ENCODE measurements around the gene GREB1. TPM values are rescaled to one million over a fixed set of nuclear protein-coding genes. Genes with fewer than 3 reads are reported as not detected.

The GREB1 gene
- polyA plus RNA-seq, 5 donors = 10.0 to 18.5 (median 13.2) TPM

DNA sequence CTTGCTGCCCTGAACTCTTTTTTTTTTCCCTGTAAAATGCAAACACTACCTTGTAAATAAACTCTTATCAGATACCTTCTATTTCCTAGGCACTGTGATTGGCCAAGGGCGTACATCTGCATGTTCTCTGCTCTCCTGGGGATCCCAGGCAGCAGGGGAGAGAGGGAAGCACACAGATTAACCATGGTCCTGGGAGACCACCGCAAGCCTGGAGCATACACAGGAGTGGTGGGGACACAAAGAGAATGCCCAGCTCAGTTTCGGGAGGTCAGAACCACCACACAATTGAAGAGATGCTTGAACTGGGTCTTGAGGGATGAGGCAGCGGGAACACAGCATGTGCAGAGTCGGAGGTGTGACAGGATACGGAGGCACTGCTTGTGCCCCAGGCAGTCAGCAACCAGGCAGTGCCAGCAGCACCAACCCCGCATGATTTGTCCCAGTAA, 2.1 kb downstream of the GREB1 start:
- DNase-seq = no peak

DNA sequence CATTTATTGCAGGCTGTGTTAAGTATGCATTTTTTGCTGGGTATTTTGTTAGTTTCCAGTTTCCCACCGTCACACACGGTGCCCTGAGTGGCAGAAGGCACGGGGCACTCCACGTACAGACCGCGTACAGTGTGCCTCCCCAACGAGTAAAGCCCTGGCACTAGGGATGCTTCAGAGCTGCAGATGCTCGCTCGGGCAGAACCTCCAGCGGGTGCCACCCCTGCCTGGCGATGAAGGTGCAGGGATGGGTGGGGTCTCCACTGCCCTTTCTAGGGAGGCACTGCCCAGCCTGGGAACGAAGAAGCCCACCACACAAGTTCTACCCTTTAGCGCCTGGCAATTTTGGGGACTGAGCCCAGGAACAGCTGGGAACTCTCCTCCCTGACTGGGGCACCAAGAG, 4.1 kb downstream of the GREB1 start:
- DNase-seq = no peak

DNA sequence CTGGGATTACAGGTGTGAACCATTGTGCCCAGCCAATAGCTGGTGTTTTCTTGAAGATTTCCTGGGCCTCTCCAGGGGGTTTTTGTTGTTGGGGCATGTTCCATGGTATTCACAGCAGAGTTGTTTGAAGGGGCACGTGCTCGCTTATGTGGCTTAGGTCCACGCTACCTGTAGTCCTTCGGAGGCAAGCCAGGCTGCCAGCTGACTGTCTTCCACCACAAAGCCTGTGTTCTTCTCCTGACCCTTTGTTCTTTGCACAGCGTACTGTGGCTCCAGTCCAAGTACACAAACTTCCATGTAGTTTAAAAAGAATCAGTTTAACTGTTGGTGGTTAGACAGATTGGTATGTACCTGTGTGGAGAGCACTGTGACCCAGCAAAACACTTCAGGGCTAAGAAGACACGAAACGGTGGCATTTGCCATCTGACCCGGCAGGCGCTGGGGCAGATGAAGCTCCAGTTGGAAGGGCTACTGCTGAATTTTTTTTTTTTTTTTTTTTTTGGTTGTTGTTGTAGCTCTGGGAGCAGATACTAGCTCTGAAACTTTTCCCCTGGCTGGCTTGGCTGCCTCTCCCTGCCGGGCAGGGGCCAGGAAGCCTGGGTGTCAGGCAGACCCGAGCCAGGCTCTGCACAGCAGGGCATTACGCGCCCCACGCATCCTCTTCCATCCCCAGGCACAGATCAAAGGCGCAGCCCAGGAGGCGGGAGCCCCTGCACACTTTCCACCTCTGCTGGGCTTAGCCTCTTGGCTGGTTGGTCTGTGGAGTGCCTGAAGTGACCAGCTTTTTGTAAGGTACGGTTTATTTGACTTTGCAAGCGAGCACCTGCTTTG, 5.7 kb downstream of the GREB1 start:
- DNase-seq = no peak

GRCh38 chr2:11540148-11540995, 6.5 kb downstream of the GREB1 start:
- DNase-seq = no peak

GRCh38 chr2:11540996-11541692, 7.3 kb downstream of the GREB1 start:
- DNase-seq = no peak

DNA sequence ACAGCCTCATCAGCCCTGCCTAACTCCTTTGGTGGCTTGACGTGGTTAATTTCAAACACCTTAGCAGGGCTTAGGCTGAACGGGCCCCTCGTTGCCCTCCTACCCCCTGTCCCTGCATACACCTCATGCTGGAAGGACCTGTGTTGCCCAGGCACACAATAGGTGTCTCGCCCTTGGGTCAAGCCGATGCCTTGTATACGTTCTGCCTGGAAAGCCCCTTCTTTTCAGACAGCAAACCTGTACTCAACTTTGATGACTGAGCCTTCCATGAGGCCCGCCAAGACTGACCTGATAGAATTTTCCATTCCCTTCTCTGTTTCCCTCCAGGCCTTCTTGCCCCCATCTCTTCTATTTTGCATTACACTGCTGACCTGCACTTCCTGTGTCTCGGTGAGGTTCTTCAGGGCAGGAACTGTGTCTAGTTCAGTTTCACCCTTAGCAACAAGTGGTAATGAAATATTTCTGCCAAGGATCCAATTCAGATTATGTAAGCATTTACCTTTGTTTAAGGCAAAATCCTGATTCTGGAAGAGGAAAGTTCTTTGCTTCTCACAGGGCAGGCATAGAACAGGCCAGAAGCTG, 7.9 kb downstream of the GREB1 start:
- DNase-seq = no peak

- DNase-seq = no peak
These were observed 8.5 kb downstream of the GREB1 start for GRCh38 chr2:11542275-11542819.

GRCh38 chr2:11543337-11544216, 9.7 kb downstream of the GREB1 start:
- no peak for DNase-seq

- no peak for DNase-seq
These were observed 12.2 kb downstream of the GREB1 start for GRCh38 chr2:11546072-11546471.

- no peak for DNase-seq
These were observed 14.2 kb downstream of the GREB1 start for GRCh38 chr2:11547912-11548497.

GRCh38 chr2:11550302-11550701, 16.5 kb downstream of the GREB1 start:
- no peak for DNase-seq

GRCh38 chr2:11550901-11551568, 17.2 kb downstream of the GREB1 start:
- DNase-seq = no peak

GRCh38 chr2:11551569-11552259, 17.9 kb downstream of the GREB1 start:
- DNase-seq = no peak

- DNase-seq = no peak
These were observed 18.4 kb downstream of the GREB1 start for GRCh38 chr2:11552260-11552638.

GRCh38 chr2:11553661-11554398, 20.0 kb downstream of the GREB1 start:
- DNase-seq = no peak

DNA sequence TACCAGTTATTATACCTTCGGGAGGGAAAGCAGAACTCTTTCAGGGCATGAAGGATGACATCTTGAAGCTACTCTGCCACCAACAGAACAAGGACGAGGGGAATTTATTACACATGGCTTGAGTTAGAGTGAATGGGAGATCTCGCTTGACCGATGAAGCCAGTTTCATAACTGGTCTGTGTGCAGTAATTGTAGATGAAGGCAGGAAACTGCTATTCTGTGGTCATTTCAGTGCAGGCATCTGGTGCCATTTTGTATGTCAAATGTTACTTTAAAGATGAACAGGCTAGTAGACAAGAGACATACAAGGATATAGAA, 20.5 kb downstream of the GREB1 start:
- DNase-seq = no peak

- DNase-seq = no peak
These were observed 22.4 kb downstream of the GREB1 start for GRCh38 chr2:11556101-11556806.
